ENCODE measurements around the gene EXTL1. TPM values are rescaled to one million over a fixed set of nuclear protein-coding genes. Genes with fewer than 3 reads are reported as not detected.

EXTL1 gene
- total and polyA plus RNA-seq, 10 of the 15 experiments (the other 5 are each of a cell fraction or from before 2014, with no cell fraction given): not detected

DNA sequence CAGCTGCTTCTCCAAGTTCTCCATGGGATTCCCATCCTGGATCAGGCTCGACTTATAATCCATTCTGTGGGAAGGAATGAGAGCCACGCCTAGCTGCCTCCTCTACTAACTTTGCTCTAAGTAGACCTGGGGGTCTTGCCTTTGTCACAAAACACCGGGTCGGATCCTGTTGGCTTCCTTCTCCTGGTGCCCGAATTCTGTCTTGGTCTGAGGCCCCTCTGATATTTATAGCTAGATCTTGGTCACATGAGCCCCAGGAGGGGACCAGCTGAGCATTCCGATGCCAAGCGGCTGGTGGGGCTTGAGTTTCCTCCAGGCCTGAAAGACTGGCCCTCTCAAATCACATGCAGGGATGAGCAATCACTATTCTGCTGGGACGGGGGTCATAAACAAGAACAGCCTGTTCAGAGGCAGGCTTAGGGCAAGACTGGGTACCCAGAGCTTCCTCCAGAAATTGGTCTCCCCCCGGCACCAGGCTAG lies 45.9 kb downstream of the EXTL1 start, which contains the start of gene TRIM63:
Gene TRIM63, minus strand, starts transcription at position 199 of the 480 bp plus-strand sequence. Its CDS starts 136 bp downstream, at position 63.
- no peaks in the 10 kb centered on the region for H3K79me2 ChIP-seq (ENCODE audit: control insufficient read depth, insufficient read depth, low read length)
- no peak within 1 kb of the TSS for H3K4me2 ChIP-seq (ENCODE audit: control insufficient read depth, insufficient read depth)
- no peaks in the 10 kb centered on the region; the same call in 1 of the 2 replicates for H4K20me1 ChIP-seq (ENCODE audit: control insufficient read depth, insufficient read depth)
- H3K36me3 ChIP-seq (ENCODE audit: control insufficient read depth in 2 of 2, insufficient read depth in 2 of 2, low read length in 1 of 2): no peaks in the 10 kb centered on the region
- peaks cover 0 to 9% of the 10 kb centered on the region in 2 experiments; a peak in 3 of 4 replicates for H3K27me3 ChIP-seq (replicated peaks in 1 of 2; ENCODE audit: control insufficient read depth in 2 of 2, insufficient read depth in 2 of 2, low read length in 1 of 2)
- H3K9ac ChIP-seq (ENCODE audit: control insufficient read depth, insufficient read depth, low read length): no peak within 1 kb of the TSS
- SMC1A ChIA-PET (ENCODE audit: uncharacterized antibody, unreplicated experiment): interaction anchor here (1.2 kb wide), 1 partner anchor 40 kb away, joined by 3 read pairs; no protein-coding TSS in a partner anchor
- POLR2A ChIA-PET: no interaction called here
- intact Hi-C loops (cut with micrococcal nuclease; ENCODE audit: unreplicated experiment): no loop called here
- no peak within 1 kb of the TSS for H3K27ac ChIP-seq (ENCODE audit: control insufficient read depth, insufficient read depth)
- H2AFZ ChIP-seq (ENCODE audit: control insufficient read depth, low read depth, low read length): no peak within 1 kb of the TSS
- in situ Hi-C loops (cut with MboI): no loop called here
- 52% methylated on average over 9 of the region's 9 CpGs for WGBS (ENCODE audit: insufficient coverage, insufficient replicate concordance, low lambda C conversion rate, missing lambda C conversion rate)
- no peak within 1 kb of the TSS for H3K4me3 ChIP-seq
- no peaks in the 10 kb centered on the region for H3K9me3 ChIP-seq (replicated peaks; ENCODE audit: control insufficient read depth, insufficient read depth, low read length)
- DNase-seq (ENCODE audit: low read depth, low spot score) (no peak), FAIRE-seq (no peak), ATAC-seq (no peak)
- CTCF ChIA-PET: interaction anchor here (1.1 kb wide), 1 partner anchor 14 kb away, joined by 3 read pairs; no protein-coding TSS in a partner anchor
- no peak for TF ChIP-seq SPI1 (IDR thresholded peaks at IDR 0.05; ENCODE audit: borderline replicate concordance, insufficient read depth, low read depth, low read length)
- TF ChIP-seq NFYA (IDR thresholded peaks at IDR 0.05; ENCODE audit: borderline replicate concordance, low read depth, low read length): no peak
- TF ChIP-seq SREBF2 (IDR thresholded peaks at IDR 0.05; ENCODE audit: low read length): no peak
- no peak for TF ChIP-seq CTCF (IDR thresholded peaks at IDR 0.05 in 2 of 3, conservative IDR thresholded peaks at IDR 0.05 in 1 of 3; ENCODE audit: control insufficient read depth in 2 of 3, extremely low read depth in 1 of 3, insufficient read depth in 1 of 3, low read depth in 3 of 3, low read length in 3 of 3)
- TF ChIP-seq CBX3 (IDR thresholded peaks at IDR 0.05; ENCODE audit: borderline replicate concordance, low read depth): no peak
- no peak for TF ChIP-seq HDGF (IDR thresholded peaks at IDR 0.05)
- no peak for TF ChIP-seq CREM (IDR thresholded peaks at IDR 0.05; ENCODE audit: low read depth)
- TF ChIP-seq EGR1 (IDR thresholded peaks at IDR 0.05; ENCODE audit: borderline replicate concordance in 1 of 2, low read depth in 2 of 2, low read length in 2 of 2): no peak
- TF ChIP-seq NR2C2 (IDR thresholded peaks at IDR 0.05; ENCODE audit: borderline replicate concordance, control insufficient read depth, insufficient read length, low read depth): no peak
- no peak for TF ChIP-seq CHD2 (IDR thresholded peaks at IDR 0.05; ENCODE audit: borderline replicate concordance, low read depth, low read length)
- TF ChIP-seq E4F1 (IDR thresholded peaks at IDR 0.05; ENCODE audit: borderline replicate concordance, partially characterized antibody): no peak
- no peak for TF ChIP-seq TBL1XR1 (IDR thresholded peaks at IDR 0.05; ENCODE audit: low read depth, low read length)
- no peak for TF ChIP-seq MTA2 (IDR thresholded peaks at IDR 0.05; ENCODE audit: low read depth)
- TF ChIP-seq KAT2A (conservative IDR thresholded peaks at IDR 0.05; ENCODE audit: control insufficient read depth, low read depth, low read length): no peak
- no peak for TF ChIP-seq SP1 (IDR thresholded peaks at IDR 0.05; ENCODE audit: low read depth, low read length)
- TF ChIP-seq RCOR1 (conservative IDR thresholded peaks at IDR 0.05; ENCODE audit: low read depth, low read length): no peak
- TF ChIP-seq WRNIP1 (IDR thresholded peaks at IDR 0.05; ENCODE audit: borderline replicate concordance, low read depth, low read length): no peak
- TF ChIP-seq NKRF (conservative IDR thresholded peaks at IDR 0.05): no peak
- TF ChIP-seq SUPT20H (IDR thresholded peaks at IDR 0.05; ENCODE audit: borderline replicate concordance, control insufficient read depth, low read depth, low read length): no peak
- RAD21 ChIA-PET (ENCODE audit: unreplicated experiment): no interaction called here
- no peaks in the 10 kb centered on the region for H3K4me1 ChIP-seq (ENCODE audit: control insufficient read depth, insufficient read depth, low read length)
- BruUV-seq (replicated peaks): no TSS peak

Measured in GM12878 (cell line).